ENCODE data around the gene SPINK4.

- TF ChIP-seq CTCF (IDR thresholded peaks at IDR 0.05) (no peak), POLR2A (IDR thresholded peaks at IDR 0.05) (no peak)
These were observed 34.0 kb downstream of the SPINK4 start for GRCh38 chr9:33273972-33274328.
